SK-N-SH (cell line): ENCODE measurements around the gene ZFTA.
A peak's percentile ranks its signal among the peaks of the same experiment; 100 is the strongest.

Source experiments
- POLR2AphosphoS5 ChIP-seq: IDR thresholded peaks from 2 replicates; pipeline ENCODE4 v1.6.1; 2012; ENCODE audit warnings: low read depth, low read length
- SIN3A ChIP-seq: IDR thresholded peaks from 2 replicates; pipeline ENCODE4 v1.6.1; 2012; ENCODE audit warnings: low read depth, mild to moderate bottlenecking, low read length, moderate library complexity, borderline replicate concordance
- TF ChIP-seq, protein P1 (sequence below): fragments of 200-600 bp; sonication (generic); IDR thresholded peaks from 2 replicates; pipeline ENCODE4 v1.6.1; 2017; ENCODE audit warnings: antibody characterized with exemption, mild to moderate bottlenecking, moderate library complexity
- TF ChIP-seq, protein P2 (sequence below): IDR thresholded peaks from 2 replicates; pipeline ENCODE4 v1.6.1; 2012; ENCODE audit warnings: mild to moderate bottlenecking, low read depth, low read length, moderate library complexity

GRCh38 chr11:63745304-63746170 lies 23.0 kb downstream of the ZFTA start:
- TF ChIP-seq POLR2AphosphoS5, result no peak
- TF ChIP-seq, protein P1, sequence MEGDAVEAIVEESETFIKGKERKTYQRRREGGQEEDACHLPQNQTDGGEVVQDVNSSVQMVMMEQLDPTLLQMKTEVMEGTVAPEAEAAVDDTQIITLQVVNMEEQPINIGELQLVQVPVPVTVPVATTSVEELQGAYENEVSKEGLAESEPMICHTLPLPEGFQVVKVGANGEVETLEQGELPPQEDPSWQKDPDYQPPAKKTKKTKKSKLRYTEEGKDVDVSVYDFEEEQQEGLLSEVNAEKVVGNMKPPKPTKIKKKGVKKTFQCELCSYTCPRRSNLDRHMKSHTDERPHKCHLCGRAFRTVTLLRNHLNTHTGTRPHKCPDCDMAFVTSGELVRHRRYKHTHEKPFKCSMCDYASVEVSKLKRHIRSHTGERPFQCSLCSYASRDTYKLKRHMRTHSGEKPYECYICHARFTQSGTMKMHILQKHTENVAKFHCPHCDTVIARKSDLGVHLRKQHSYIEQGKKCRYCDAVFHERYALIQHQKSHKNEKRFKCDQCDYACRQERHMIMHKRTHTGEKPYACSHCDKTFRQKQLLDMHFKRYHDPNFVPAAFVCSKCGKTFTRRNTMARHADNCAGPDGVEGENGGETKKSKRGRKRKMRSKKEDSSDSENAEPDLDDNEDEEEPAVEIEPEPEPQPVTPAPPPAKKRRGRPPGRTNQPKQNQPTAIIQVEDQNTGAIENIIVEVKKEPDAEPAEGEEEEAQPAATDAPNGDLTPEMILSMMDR, result peak; percentile 36
- TF ChIP-seq, protein P2, sequence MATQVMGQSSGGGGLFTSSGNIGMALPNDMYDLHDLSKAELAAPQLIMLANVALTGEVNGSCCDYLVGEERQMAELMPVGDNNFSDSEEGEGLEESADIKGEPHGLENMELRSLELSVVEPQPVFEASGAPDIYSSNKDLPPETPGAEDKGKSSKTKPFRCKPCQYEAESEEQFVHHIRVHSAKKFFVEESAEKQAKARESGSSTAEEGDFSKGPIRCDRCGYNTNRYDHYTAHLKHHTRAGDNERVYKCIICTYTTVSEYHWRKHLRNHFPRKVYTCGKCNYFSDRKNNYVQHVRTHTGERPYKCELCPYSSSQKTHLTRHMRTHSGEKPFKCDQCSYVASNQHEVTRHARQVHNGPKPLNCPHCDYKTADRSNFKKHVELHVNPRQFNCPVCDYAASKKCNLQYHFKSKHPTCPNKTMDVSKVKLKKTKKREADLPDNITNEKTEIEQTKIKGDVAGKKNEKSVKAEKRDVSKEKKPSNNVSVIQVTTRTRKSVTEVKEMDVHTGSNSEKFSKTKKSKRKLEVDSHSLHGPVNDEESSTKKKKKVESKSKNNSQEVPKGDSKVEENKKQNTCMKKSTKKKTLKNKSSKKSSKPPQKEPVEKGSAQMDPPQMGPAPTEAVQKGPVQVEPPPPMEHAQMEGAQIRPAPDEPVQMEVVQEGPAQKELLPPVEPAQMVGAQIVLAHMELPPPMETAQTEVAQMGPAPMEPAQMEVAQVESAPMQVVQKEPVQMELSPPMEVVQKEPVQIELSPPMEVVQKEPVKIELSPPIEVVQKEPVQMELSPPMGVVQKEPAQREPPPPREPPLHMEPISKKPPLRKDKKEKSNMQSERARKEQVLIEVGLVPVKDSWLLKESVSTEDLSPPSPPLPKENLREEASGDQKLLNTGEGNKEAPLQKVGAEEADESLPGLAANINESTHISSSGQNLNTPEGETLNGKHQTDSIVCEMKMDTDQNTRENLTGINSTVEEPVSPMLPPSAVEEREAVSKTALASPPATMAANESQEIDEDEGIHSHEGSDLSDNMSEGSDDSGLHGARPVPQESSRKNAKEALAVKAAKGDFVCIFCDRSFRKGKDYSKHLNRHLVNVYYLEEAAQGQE, result no peak
- no peak for TF ChIP-seq SIN3A
